MM.1S (cell line): ENCODE measurements around the gene TMEM179B.

ENCODE experiments used
- EZH2 ChIP-seq: fragments of 300-600 bp; sonication (generic); optimal IDR thresholded peaks from 2 replicates; pipeline ENCODE3; 2017; ENCODE audit warnings: low read depth, mild to moderate bottlenecking, antibody characterized with exemption, low read length, mixed read lengths
- TF ChIP-seq, protein P1 (sequence below): fragments of 300-600 bp; sonication (generic); IDR thresholded peaks from 2 replicates; pipeline ENCODE4 v1.5.1; 2016; ENCODE audit warnings: antibody characterized with exemption, low read length, mixed read lengths

DNA sequence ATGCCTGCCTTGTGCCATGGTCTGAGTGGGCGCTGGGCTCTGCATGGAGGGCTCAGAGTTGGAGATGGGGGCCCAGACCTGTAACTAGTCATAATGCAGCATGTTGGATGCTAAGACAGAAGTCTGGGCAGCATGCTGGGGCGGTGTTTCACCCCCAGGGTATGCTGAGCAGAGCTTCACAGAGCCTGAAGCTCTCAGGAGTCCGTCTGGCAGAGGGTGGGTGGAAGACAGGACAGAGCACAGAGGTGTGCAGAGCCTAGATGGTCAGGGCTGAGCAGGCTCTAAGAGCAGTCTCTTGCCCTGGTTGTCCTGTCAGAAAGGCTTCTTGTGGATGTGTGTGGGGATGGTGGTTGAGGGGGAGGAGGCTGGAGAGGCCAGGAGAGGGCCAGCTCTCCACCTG is 8.8 kb upstream of the TMEM179B start:
- TF ChIP-seq, protein P1, sequence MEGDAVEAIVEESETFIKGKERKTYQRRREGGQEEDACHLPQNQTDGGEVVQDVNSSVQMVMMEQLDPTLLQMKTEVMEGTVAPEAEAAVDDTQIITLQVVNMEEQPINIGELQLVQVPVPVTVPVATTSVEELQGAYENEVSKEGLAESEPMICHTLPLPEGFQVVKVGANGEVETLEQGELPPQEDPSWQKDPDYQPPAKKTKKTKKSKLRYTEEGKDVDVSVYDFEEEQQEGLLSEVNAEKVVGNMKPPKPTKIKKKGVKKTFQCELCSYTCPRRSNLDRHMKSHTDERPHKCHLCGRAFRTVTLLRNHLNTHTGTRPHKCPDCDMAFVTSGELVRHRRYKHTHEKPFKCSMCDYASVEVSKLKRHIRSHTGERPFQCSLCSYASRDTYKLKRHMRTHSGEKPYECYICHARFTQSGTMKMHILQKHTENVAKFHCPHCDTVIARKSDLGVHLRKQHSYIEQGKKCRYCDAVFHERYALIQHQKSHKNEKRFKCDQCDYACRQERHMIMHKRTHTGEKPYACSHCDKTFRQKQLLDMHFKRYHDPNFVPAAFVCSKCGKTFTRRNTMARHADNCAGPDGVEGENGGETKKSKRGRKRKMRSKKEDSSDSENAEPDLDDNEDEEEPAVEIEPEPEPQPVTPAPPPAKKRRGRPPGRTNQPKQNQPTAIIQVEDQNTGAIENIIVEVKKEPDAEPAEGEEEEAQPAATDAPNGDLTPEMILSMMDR = no peak
- TF ChIP-seq EZH2 = no peak
